Neural progenitor cell (in vitro differentiated cells): ENCODE data around the gene MILR1.
"Not testable (repeated sequence)": the region's sequence is repeated elsewhere in the genome, so short reads cannot be mapped to it uniquely, and the experiment has no call there.

ENCODE experiments used
- CTCF ChIP-seq: fragments of 200-600 bp; sonication (generic); IDR thresholded peaks from 2 replicates; pipeline ENCODE4 v1.5.1; 2017; ENCODE audit warnings: antibody characterized with exemption, mild to moderate bottlenecking
- EZH2 ChIP-seq: fragments of 200-600 bp; sonication (generic); IDR thresholded peaks from 2 replicates; pipeline ENCODE4 v1.6.1; 2017; ENCODE audit warnings: antibody characterized with exemption, mild to moderate bottlenecking, moderate library complexity
- EZH2phosphoT487 ChIP-seq: fragments of 200-600 bp; sonication (generic); IDR thresholded peaks from 2 replicates; pipeline ENCODE4 v1.6.1; 2017; ENCODE audit warnings: antibody characterized with exemption

GRCh38 chr17:64422121-64422520 lies 26.8 kb upstream of the MILR1 start:
- not testable (repeated sequence) for TF ChIP-seq EZH2, CTCF, EZH2phosphoT487
